ENCODE data around the gene CFDP1. TPM values are rescaled to one million over a fixed set of nuclear protein-coding genes. Genes with fewer than 3 reads are reported as not detected.

CFDP1 gene
- total RNA-seq, 3 donors from 2014 or later: 71.9 to 101 (median 72.0) TPM

DNA sequence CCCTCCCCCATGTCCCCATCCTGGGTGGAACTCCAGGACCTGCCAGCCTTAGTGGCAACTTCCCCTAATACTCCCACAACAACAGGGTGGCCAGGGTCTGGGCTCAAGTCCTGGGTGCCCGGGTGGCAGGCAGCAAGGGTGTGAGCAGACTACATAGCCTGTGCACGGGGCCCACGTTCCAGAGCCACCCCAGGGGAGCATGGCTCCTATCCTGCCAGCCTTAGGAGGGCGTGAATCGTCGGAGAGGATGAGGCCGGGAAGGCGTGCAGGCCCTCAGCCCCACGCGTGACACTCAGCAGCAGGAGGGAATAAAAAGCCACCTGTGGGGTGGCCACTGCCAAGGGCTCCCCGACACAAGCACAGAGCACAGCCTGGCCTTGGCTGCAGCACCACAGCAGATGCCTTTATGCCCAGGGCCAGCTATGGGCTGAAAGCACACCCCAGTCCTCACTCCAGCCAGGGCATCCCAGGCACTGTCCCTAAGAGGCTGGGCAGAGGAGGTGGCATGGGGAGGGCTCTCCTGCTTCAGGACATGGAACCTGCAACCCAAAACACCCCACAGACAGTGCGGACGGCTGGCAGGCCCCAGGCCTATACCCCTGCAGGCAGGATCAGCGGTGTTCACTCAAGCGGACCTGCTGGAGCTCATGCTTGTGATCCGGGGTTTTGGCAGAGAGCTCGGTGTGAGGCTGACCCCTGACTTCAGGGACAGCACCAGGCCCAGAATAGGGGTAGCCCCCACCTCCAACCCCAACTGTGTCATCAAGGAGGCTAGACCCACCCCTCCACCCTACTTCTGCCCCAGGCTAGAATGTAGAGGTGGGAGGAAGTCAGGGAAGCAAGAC is 184.5 kb downstream of the CFDP1 start:
- Histone ChIP-seq H3K36me3 (ENCODE audit: low read depth) (no peaks in the 10 kb centered on the region), H3K4me3 (no peak overlapping the region), H3K9me3 (no peaks in the 10 kb centered on the region), H3K4me1 (ENCODE audit: low read depth) (peaks cover 68% of the 10 kb centered on the region)
- DNase-seq (peak in 1 of 3 donors; percentile 53), ATAC-seq (no peak)
- intact Hi-C loops (cut with DNase I, micrococcal nuclease): no loop called here
- TF ChIP-seq, protein P1, sequence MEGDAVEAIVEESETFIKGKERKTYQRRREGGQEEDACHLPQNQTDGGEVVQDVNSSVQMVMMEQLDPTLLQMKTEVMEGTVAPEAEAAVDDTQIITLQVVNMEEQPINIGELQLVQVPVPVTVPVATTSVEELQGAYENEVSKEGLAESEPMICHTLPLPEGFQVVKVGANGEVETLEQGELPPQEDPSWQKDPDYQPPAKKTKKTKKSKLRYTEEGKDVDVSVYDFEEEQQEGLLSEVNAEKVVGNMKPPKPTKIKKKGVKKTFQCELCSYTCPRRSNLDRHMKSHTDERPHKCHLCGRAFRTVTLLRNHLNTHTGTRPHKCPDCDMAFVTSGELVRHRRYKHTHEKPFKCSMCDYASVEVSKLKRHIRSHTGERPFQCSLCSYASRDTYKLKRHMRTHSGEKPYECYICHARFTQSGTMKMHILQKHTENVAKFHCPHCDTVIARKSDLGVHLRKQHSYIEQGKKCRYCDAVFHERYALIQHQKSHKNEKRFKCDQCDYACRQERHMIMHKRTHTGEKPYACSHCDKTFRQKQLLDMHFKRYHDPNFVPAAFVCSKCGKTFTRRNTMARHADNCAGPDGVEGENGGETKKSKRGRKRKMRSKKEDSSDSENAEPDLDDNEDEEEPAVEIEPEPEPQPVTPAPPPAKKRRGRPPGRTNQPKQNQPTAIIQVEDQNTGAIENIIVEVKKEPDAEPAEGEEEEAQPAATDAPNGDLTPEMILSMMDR (IDR thresholded peaks at IDR 0.05): no peak

DNA sequence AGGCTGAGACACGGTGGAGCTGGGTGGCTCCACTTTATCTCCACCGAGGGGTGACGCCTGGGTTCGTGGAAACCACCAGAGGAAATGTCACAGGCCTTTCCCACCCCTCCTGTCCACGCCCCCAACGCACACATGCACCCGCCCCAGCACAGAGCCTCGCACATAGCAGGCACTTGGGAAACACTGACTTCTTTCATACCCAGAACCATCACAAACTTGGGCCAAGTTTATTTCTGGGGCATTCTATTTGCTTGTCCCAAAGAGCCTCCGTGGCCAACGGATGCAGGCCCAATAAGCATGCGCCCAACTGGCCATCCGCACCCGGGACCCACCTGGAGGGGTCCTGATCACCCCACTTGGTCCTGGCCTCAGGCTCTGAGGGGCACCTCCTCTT is 185.2 kb downstream of the CFDP1 start:
- peak in 1 of 3 donors; percentile 60 for DNase-seq
- H3K36me3 ChIP-seq (ENCODE audit: low read depth): no peaks in the 10 kb centered on the region
- intact Hi-C loops (cut with DNase I, micrococcal nuclease): no loop called here
- TF ChIP-seq, protein P1 (IDR thresholded peaks at IDR 0.05): no peak
- no peak for ATAC-seq
- peaks cover 62% of the 10 kb centered on the region for H3K4me1 ChIP-seq (ENCODE audit: low read depth)
- no peak overlapping the region for H3K4me3 ChIP-seq
- H3K9me3 ChIP-seq: no peaks in the 10 kb centered on the region

DNA sequence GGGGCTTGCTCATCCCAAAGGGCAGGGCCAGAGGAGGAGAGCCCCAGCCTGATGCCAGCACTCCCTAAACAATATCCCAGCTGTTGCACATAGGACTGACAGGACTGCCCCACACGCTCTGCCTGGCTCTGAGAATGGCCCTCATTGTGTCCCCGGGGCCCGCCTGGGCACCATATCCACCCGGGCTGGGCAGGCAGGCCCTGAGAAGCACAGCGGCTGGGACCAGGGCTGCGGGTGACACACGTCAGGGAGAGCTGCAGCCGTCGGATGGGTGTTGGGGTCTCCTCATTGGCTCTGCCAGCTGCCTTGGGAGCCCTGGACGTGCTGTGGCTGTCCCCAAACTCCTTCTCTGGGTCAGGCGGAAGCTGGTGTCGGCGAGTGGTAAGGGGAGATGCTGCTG is 186.1 kb downstream of the CFDP1 start:
- ATAC-seq (no peak), DNase-seq (peak in 1 of 3 donors; percentile 47)
- Histone ChIP-seq H3K36me3 (ENCODE audit: low read depth) (peaks cover 4% of the 10 kb centered on the region), H3K4me3 (no peak overlapping the region), H3K9me3 (no peaks in the 10 kb centered on the region), H3K4me1 (ENCODE audit: low read depth) (peaks cover 55% of the 10 kb centered on the region)
- intact Hi-C loops (cut with DNase I, micrococcal nuclease): no loop called here
- TF ChIP-seq, protein P1 (IDR thresholded peaks at IDR 0.05): no peak

DNA sequence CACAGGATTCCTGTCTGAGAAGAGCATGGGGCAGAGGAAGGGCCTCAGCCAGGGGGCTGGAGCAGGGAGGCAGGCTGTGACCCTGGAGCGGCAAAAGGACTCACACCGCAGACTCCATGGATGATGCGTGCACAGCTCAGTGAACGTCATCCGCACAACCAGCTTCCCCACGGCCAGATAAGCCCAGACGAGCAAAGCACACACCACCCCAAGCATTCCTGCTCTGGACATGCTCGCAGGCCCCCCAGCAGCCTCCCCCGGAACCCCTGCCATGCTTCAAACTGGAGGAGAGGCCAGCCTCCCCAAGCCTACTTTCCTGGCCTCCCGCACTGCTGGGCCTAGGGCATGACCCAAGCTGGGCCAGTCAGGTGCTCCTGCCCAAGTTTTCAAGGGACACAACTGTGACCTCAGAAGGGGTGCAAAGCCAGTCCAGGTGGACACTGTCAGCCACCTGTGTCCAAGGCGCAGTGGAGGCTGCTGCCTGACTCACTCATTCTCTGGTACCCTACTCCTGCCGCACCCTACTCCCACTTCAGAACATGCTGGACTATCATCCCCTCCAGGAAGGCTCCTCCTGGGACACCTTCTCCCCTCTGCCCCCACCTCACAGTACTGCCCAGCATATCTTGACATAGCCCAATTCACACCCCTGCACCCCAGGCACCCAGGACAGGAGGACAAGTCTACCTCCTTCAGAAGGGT is 186.6 kb downstream of the CFDP1 start:
- peaks cover 50% of the 10 kb centered on the region for H3K4me1 ChIP-seq (ENCODE audit: low read depth)
- TF ChIP-seq, protein P1 (IDR thresholded peaks at IDR 0.05): no peak
- peaks cover 5% of the 10 kb centered on the region for H3K36me3 ChIP-seq (ENCODE audit: low read depth)
- no peak for ATAC-seq
- intact Hi-C loops (cut with DNase I, micrococcal nuclease): no loop called here
- no peak overlapping the region for H3K4me3 ChIP-seq
- no peaks in the 10 kb centered on the region for H3K9me3 ChIP-seq
- DNase-seq: peak in 1 of 3 donors; percentile 45

DNA sequence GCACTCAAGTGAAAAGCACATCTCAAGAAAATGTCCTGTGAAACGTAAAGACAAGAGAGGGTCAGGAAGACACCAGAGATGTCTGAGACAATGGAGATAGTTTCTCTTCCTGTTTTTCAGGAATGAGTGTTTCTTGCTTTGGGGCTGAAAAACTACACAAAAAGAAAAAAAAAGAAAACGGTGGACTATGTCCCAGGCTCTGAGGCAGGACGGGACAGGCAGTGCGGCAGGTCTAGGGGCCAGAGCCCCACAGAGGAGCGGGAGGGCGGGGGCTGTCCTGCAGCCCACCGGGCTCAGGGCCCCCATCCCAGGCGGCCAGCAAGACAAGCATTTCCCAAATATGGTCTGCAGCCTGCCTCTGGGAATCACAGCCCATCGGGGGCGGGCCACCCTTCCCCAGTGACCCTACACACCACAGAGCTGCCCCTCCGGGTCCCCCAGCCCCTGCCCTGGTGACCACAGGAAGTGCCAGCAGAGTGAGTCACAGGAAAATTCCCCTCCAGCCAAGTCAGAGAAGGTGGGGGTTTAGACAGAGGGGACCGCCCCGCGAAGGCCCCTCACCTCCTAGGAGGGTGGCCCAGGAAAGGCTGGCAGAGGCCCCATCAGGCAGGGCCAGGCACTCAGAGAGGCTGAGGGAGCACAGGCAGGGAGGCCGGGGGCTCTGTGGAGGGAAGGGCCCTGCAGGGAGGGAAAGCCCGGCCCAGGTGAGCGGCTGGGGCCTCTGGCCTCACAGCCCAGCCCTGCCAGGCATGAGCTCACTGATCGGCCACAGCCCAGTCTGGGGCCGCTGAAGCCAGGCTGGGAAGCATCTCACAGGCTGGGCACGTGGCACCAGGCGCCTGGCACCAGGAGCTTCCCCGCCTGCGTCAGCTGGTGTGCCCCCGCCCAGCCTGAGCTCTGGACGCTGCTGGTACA is 188.2 kb downstream of the CFDP1 start:
- no peak overlapping the region for H3K4me3 ChIP-seq
- H3K9me3 ChIP-seq: no peaks in the 10 kb centered on the region
- DNase-seq (peak; percentile 55 to 86 (median 69)), ATAC-seq (peak; percentile 62)
- H3K36me3 ChIP-seq (ENCODE audit: low read depth): peaks cover 5% of the 10 kb centered on the region
- H3K4me1 ChIP-seq (ENCODE audit: low read depth): peaks cover 48% of the 10 kb centered on the region
- intact Hi-C loops (cut with DNase I, micrococcal nuclease): no loop called here
- TF ChIP-seq, protein P1 (IDR thresholded peaks at IDR 0.05): no peak
